DMS153 treated with DMSO at 0.1 percent for 48 hours (cell line): ENCODE data around the gene IFTAP.

Experiments
- DNase-seq: peaks from one replicate; lab custom pipeline; 2025; ENCODE audit not compliant: unreplicated experiment; lab: John Stamatoyannopoulos, UW

Gene IFTAP

DNA sequence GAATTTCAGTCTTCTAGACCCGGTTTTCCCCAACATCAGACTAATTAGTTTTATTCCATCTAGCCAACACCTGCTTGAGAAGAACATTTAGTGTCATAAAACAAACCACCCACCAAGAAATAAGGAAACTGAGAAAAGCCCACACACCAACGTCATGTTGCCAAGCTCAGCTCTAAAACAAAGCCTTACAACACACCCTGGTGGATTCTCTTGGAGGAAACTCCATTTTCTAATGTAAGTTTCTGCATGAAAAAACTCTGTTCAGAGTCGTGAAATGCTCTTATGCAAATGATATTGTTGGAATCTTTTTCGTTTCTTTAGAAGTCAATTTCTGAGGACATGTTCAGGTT, 108.7 kb downstream of the IFTAP start:
- DNase-seq, result no peak
